Stimulated activated naive CD8-positive, alpha-beta T cell treated with anti-CD3 and anti-CD28 coated beads, Interleukin-15, Interleukin-2, amounts not matched to agents 100 ng/mL and 50 ng/mL, for 24 hours (primary cell): ENCODE data around the gene CYBA.

Experiments
- H3K27ac Mint-ChIP-seq: one replicate; pipeline ENCODE4 v1.8.0; 2021; ENCODE audit warnings: mild to moderate bottlenecking, mixed read lengths
- H3K27me3 Mint-ChIP-seq: one replicate; pipeline ENCODE4 v1.8.0; 2021; ENCODE audit warnings: mixed read lengths
- H3K36me3 Mint-ChIP-seq: one replicate; pipeline ENCODE4 v1.8.0; 2021; ENCODE audit warnings: low read depth, mixed read lengths
- H3K4me1 Mint-ChIP-seq: one replicate; pipeline ENCODE4 v1.8.0; 2021; ENCODE audit warnings: low read depth, mixed read lengths
- H3K4me3 Mint-ChIP-seq: one replicate; pipeline ENCODE4 v1.8.0; 2021; ENCODE audit warnings: mild to moderate bottlenecking, mixed read lengths
- H3K9me3 Mint-ChIP-seq: one replicate; pipeline ENCODE4 v1.8.0; 2021; ENCODE audit warnings: mixed read lengths

The CYBA gene

GRCh38 chr16:88649195-88649923, 1.5 kb downstream of the CYBA start:
- peaks cover 12% of the 10 kb centered on the region for H3K36me3 Mint-ChIP-seq
- H3K4me3 Mint-ChIP-seq: peak overlapping the region; percentile 88
- peak overlapping the region; percentile 38 for H3K27ac Mint-ChIP-seq
- no peaks in the 10 kb centered on the region for H3K27me3 Mint-ChIP-seq
- H3K9me3 Mint-ChIP-seq: no peaks in the 10 kb centered on the region
- peaks cover 20% of the 10 kb centered on the region for H3K4me1 Mint-ChIP-seq

- H3K27me3 Mint-ChIP-seq: no peaks in the 10 kb centered on the region
- no peaks in the 10 kb centered on the region for H3K9me3 Mint-ChIP-seq
- H3K36me3 Mint-ChIP-seq: peaks cover 20% of the 10 kb centered on the region
- H3K27ac Mint-ChIP-seq: no peak overlapping the region
- no peak overlapping the region for H3K4me3 Mint-ChIP-seq
- H3K4me1 Mint-ChIP-seq: peaks cover 20% of the 10 kb centered on the region
These were observed 3.4 kb downstream of the CYBA start for GRCh38 chr16:88647178-88648070.

GRCh38 chr16:88646345-88647034, 4.4 kb downstream of the CYBA start:
- Mint-ChIP-seq H3K36me3 (peaks cover 20% of the 10 kb centered on the region), H3K27ac (no peak overlapping the region), H3K4me3 (no peak overlapping the region), H3K9me3 (no peaks in the 10 kb centered on the region), H3K27me3 (no peaks in the 10 kb centered on the region), H3K4me1 (peaks cover 18% of the 10 kb centered on the region)

- Mint-ChIP-seq H3K4me1 (peaks cover 12% of the 10 kb centered on the region), H3K27me3 (no peaks in the 10 kb centered on the region), H3K9me3 (no peaks in the 10 kb centered on the region), H3K4me3 (no peak overlapping the region), H3K27ac (peak overlapping the region; percentile 36), H3K36me3 (peaks cover 20% of the 10 kb centered on the region)
These were observed 4.9 kb downstream of the CYBA start for GRCh38 chr16:88645941-88646340.

GRCh38 chr16:88645455-88645854, 5.4 kb downstream of the CYBA start:
- Mint-ChIP-seq H3K27me3 (peaks cover 2% of the 10 kb centered on the region), H3K4me3 (no peak overlapping the region), H3K27ac (peak overlapping the region; percentile 36), H3K36me3 (peaks cover 20% of the 10 kb centered on the region), H3K9me3 (no peaks in the 10 kb centered on the region), H3K4me1 (peaks cover 15% of the 10 kb centered on the region)

- Mint-ChIP-seq H3K36me3 (peaks cover 14% of the 10 kb centered on the region), H3K27ac (no peak overlapping the region), H3K27me3 (peaks cover 8% of the 10 kb centered on the region), H3K9me3 (no peaks in the 10 kb centered on the region), H3K4me3 (no peak overlapping the region), H3K4me1 (peaks cover 11% of the 10 kb centered on the region)
These were observed 7.3 kb downstream of the CYBA start for GRCh38 chr16:88643644-88643932.

- Mint-ChIP-seq H3K36me3 (peaks cover 14% of the 10 kb centered on the region), H3K9me3 (no peaks in the 10 kb centered on the region), H3K27ac (no peak overlapping the region), H3K4me1 (peaks cover 13% of the 10 kb centered on the region), H3K27me3 (peaks cover 8% of the 10 kb centered on the region), H3K4me3 (no peak overlapping the region)
These were observed 7.8 kb downstream of the CYBA start for GRCh38 chr16:88642881-88643643.

- no peak overlapping the region for H3K4me3 Mint-ChIP-seq
- H3K36me3 Mint-ChIP-seq: peaks cover 14% of the 10 kb centered on the region
- H3K27me3 Mint-ChIP-seq: peaks cover 8% of the 10 kb centered on the region
- H3K4me1 Mint-ChIP-seq: peaks cover 30% of the 10 kb centered on the region
- H3K9me3 Mint-ChIP-seq: no peaks in the 10 kb centered on the region
- H3K27ac Mint-ChIP-seq: no peak overlapping the region
These were observed 10.2 kb downstream of the CYBA start for GRCh38 chr16:88640498-88641247.

GRCh38 chr16:88640039-88640495, 10.8 kb downstream of the CYBA start:
- no peak overlapping the region for H3K27ac Mint-ChIP-seq
- peaks cover 8% of the 10 kb centered on the region for H3K27me3 Mint-ChIP-seq
- H3K4me3 Mint-ChIP-seq: no peak overlapping the region
- peaks cover 34% of the 10 kb centered on the region for H3K4me1 Mint-ChIP-seq
- peaks cover 11% of the 10 kb centered on the region for H3K36me3 Mint-ChIP-seq
- no peaks in the 10 kb centered on the region for H3K9me3 Mint-ChIP-seq

- no peak overlapping the region for H3K4me3 Mint-ChIP-seq
- H3K4me1 Mint-ChIP-seq: peaks cover 40% of the 10 kb centered on the region
These were observed 11.4 kb downstream of the CYBA start for GRCh38 chr16:88639231-88640038.

GRCh38 chr16:88638323-88639230, 12.3 kb downstream of the CYBA start, which contains the start of gene IL17C:
IL17C (plus strand) TSS chr16:88638572; CDS start chr16:88638642, 70 bp downstream.
- Mint-ChIP-seq H3K36me3 (peaks cover 3% of the 10 kb centered on the region), H3K9me3 (no peaks in the 10 kb centered on the region), H3K27ac (peak within 1 kb of the TSS; percentile 38), H3K27me3 (peaks cover 8% of the 10 kb centered on the region), H3K4me1 (peaks cover 48% of the 10 kb centered on the region), H3K4me3 (no peak within 1 kb of the TSS)

More at GRCh38 chr16:88639231-88640038, 11.4 kb downstream of the CYBA start:
- Mint-ChIP-seq H3K27me3 (peaks cover 8% of the 10 kb centered on the region), H3K36me3 (peaks cover 9% of the 10 kb centered on the region), H3K27ac (no peak overlapping the region), H3K9me3 (no peaks in the 10 kb centered on the region)

- Mint-ChIP-seq H3K27me3 (peaks cover 8% of the 10 kb centered on the region), H3K4me1 (peaks cover 55% of the 10 kb centered on the region), H3K4me3 (no peak overlapping the region), H3K27ac (no peak overlapping the region), H3K36me3 (peaks cover 6% of the 10 kb centered on the region), H3K9me3 (no peaks in the 10 kb centered on the region)
These were observed 14.2 kb downstream of the CYBA start for GRCh38 chr16:88636488-88637265.
